LNCAP (cell line): ENCODE data around the gene MYDGF.

Source experiments
- TF ChIP-seq, protein P1 (sequence below): fragments of 450-650 bp; IDR thresholded peaks from 2 replicates; pipeline ENCODE4 v1.5.1; 2017; ENCODE audit warnings: mild to moderate bottlenecking

The MYDGF gene

DNA sequence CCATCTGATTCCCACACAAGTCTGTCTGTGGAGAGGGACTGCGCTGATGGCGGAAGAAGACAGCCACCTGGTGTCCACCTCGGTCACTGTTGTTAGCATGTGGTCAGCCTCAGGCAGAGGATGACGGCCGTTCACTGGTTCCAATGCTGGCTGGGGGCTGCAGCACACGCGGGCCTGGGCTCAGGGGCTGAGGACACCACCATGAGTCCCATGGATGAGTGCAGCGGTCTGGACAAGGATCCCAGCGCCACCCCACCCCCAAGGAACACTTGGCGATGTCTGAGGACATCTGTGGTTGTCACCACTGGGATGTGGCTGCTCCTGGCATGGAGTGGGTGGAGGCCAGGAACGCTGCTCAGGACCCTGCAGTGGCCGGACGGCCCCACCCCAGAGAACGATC lies 42.6 kb upstream of the MYDGF start:
- TF ChIP-seq, protein P1, sequence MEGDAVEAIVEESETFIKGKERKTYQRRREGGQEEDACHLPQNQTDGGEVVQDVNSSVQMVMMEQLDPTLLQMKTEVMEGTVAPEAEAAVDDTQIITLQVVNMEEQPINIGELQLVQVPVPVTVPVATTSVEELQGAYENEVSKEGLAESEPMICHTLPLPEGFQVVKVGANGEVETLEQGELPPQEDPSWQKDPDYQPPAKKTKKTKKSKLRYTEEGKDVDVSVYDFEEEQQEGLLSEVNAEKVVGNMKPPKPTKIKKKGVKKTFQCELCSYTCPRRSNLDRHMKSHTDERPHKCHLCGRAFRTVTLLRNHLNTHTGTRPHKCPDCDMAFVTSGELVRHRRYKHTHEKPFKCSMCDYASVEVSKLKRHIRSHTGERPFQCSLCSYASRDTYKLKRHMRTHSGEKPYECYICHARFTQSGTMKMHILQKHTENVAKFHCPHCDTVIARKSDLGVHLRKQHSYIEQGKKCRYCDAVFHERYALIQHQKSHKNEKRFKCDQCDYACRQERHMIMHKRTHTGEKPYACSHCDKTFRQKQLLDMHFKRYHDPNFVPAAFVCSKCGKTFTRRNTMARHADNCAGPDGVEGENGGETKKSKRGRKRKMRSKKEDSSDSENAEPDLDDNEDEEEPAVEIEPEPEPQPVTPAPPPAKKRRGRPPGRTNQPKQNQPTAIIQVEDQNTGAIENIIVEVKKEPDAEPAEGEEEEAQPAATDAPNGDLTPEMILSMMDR: no peak

DNA sequence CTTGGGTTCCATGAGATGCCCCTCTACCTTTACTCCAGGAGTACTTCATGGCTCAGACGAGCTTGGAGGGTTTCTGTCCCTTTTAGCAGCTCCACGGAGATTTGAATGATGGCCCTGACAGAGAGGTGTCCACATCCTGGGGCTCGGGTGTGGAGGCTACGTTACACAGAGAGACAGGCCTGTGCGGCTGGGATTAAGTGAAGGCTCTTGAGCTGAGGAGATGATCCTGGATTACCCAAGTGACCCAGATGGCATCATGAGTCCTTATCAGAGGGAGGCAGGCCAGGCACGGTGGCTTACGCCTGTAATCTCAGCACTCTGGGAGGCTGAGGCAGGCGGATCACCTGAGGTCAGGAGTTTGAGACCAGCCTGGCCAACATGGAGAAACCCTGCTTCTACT lies 41.1 kb upstream of the MYDGF start:
- TF ChIP-seq, protein P1: no peak

DNA sequence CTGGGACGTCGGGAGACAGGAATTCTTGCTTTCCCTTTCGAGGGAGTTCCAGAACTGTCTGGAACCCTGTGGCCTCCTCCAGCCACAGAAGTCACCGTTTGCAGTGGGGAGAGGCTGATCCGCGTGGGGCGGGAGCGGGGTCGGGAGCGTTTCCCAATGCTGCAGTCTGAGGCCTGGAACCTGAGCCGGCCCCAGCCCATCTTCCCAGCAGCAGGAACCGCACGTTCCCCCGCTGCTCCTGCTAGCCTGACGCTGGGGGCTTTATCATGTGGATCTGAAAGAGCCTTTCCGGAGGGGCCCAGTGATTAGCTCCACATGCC lies 40.1 kb upstream of the MYDGF start:
- TF ChIP-seq, protein P1: no peak

DNA sequence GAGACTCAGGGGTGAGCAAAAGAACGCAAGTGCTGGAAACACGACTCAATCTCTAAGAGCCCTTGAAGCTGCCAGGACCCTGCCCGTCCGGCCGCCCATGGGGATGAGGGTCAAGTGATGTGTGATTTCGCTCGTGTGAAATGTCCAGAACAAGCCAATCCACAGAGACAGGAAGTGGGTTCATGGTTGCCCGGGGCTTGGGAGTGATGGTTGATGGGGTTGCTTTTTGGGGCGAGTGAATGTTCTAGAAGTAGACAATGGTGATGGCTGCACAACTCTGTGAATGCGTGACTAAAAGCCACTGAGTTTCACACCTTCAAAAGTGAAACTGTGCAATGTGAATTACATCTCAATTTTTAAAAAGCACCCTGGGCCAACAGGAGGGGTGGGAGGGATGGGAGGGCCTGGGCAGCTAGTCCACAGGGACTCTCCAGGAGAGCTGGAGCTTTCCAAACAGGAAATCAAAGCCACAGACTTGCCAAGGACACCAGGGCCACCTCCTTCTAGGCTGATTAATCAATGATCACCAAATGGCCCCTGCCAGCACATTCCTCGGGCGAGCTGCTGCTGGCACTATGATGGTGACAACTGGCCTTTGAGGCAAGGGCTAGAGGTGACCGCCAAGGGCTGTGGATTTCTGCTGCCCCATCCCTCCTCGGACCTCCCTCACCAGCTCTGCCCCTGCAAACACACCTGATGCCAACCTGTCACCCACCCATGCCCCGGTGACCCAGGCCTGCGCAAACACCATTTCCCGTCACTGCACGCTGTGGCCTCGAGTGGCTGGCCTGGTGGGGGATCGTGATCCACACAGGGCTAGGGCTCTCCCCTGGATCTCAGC lies 39.5 kb upstream of the MYDGF start:
- TF ChIP-seq, protein P1: no peak

DNA sequence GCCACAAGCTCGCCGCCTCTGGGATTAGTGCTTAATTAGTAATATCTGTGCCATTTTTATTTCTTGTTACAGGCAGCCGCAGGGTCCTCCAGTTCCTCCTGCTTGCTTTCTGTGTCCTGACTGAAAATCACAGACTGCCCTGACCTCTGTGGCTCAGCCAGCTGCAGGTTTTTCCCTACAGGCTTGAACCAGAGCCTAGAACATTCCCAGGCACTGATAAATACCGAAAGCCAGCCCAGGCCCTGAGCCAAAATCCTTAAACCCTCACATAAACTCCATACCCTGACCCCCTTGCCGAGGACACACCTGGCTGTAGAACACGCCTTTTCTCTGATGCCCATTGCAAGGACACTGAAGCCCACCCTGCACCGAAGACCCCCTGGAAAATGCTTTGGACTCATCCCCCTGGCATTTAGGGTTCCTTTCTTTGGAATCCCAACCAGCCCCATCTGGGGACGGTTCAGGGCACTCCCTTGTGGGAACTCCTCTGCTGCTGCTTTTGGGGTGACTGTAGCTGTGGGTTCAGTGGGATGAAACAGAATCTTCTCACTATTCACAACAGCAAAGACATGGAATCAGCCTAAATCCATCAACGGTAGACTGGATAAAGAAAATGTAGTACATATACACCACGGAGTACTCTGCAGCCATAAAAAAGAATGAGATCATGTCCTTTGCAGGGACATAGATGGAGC lies 38.0 kb upstream of the MYDGF start:
- TF ChIP-seq, protein P1: no peak

DNA sequence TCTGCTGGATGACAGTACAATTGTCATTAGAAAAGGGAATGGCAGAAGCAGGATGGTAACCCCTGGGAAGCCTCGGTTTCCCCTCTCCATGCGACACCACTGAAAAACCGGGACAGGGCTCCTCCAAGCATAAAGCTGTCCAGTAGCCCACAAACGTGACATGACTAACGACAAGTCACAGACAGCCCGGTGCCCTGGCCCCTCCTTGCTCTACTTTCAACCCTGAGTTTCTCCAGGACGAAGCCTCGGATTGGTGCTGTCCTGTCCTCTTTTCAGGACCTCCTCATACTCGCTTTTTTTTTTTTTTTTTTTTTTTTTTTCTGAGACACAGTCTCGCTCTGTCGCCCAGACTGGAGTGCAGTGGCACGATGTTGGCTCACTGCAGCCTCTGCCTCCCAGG lies 37.2 kb upstream of the MYDGF start:
- TF ChIP-seq, protein P1: no peak

DNA sequence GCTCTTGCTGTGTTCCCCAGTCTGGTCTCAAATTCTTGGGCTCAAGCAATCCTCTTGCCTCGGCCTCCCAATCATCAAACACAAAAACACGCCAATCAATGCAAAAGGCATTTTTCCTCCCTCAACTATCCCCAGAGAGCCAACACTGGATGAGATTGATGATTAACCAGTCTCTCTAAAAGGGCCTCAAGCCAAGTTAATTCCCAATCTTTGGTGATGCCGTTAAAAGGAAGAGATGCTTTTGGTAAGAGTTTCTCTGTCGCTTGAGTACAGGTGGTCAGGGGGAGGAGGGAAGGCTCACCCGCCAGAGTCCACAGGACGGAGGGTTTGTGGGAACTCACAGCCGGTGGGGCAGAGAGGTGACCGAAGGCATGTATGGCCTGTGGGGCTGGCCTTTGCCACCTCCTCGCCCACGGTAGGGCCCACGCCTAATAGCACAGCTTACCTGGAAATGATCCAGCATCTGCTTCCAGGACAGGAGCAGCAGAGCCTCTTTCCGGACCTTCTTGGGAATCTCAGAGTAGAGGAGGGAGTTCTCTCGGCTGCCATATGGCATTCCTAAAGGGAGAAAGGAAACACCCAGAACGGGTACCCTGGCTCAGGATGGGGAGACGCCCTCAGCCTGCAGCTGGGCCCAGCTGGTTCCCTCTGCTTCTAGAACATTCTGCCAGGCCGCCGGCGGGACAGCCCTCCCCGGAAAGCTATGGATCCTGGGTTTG lies 35.4 kb upstream of the MYDGF start:
- TF ChIP-seq, protein P1: no peak
